GM21723 (cell line): ENCODE results near the gene SPEM2.

Source experiments
- ATAC-seq: cut with Tn5 transposase; IDR thresholded peaks from one replicate; pipeline ENCODE4 v1.9.1; 2021; ENCODE audit warnings: mild to moderate bottlenecking, moderate library complexity; ENCODE audit not compliant: unreplicated experiment

The SPEM2 gene

GRCh38 chr17:7440113-7440833 is 14.9 kb downstream of the SPEM2 start:
- no peak for ATAC-seq

GRCh38 chr17:7440834-7441195 is 15.4 kb downstream of the SPEM2 start:
- no peak for ATAC-seq

- ATAC-seq: no peak
Observed at GRCh38 chr17:7441266-7441665, 15.8 kb downstream of the SPEM2 start.

- ATAC-seq: no peak
Observed at GRCh38 chr17:7442142-7442541, 16.7 kb downstream of the SPEM2 start.

- no peak for ATAC-seq
Observed at GRCh38 chr17:7443499-7444485, 18.4 kb downstream of the SPEM2 start.

GRCh38 chr17:7444682-7445618 is 19.5 kb downstream of the SPEM2 start, which contains the start of gene CHRNB1:
CHRNB1 (plus strand) TSS chr17:7445061; CDS start chr17:7445128, 67 bp downstream.
- no peak for ATAC-seq

GRCh38 chr17:7445619-7445968 is 20.2 kb downstream of the SPEM2 start:
- ATAC-seq: no peak

- ATAC-seq: no peak
Observed at GRCh38 chr17:7448461-7448860, 23.0 kb downstream of the SPEM2 start.

GRCh38 chr17:7459961-7460545 is 34.6 kb downstream of the SPEM2 start:
- no peak for ATAC-seq

- no peak for ATAC-seq
Observed at GRCh38 chr17:7460850-7461660, 35.6 kb downstream of the SPEM2 start.

- no peak for ATAC-seq
Observed at GRCh38 chr17:7462474-7463371, 37.3 kb downstream of the SPEM2 start.

GRCh38 chr17:7463372-7463846 is 38.0 kb downstream of the SPEM2 start:
- no peak for ATAC-seq

- ATAC-seq: no peak
Observed at GRCh38 chr17:7464081-7464480, 38.7 kb downstream of the SPEM2 start.

GRCh38 chr17:7465597-7466275 is 40.3 kb downstream of the SPEM2 start:
- no peak for ATAC-seq

- no peak for ATAC-seq
Observed at GRCh38 chr17:7466318-7466638, 40.9 kb downstream of the SPEM2 start.

- ATAC-seq: no peak
Observed at GRCh38 chr17:7466639-7467341, 41.4 kb downstream of the SPEM2 start.

- ATAC-seq: no peak
Observed at GRCh38 chr17:7467498-7467897, 42.1 kb downstream of the SPEM2 start.

GRCh38 chr17:7468290-7468689 is 42.9 kb downstream of the SPEM2 start:
- ATAC-seq: no peak
